Activated T-helper 1 cell treated with anti-CD3 and anti-CD28 coated beads, Interleukin-2, amount 50 U/mL, for 16 hours (primary cell): ENCODE data around the gene CYFIP1.

Source experiments
- DNase-seq, 2 donors: peaks; one replicate each; pipeline ENCODE4 v3.0.0-alpha.2; 2020; ENCODE audit warnings: low read depth in 1 of 2, low spot score in 1 of 2

Gene CYFIP1

GRCh38 chr15:22951031-22951380, 29.2 kb downstream of the CYFIP1 start:
- no peak for DNase-seq

GRCh38 chr15:22950256-22950990, 29.7 kb downstream of the CYFIP1 start:
- DNase-seq, result no peak

GRCh38 chr15:22949074-22949547, 31.1 kb downstream of the CYFIP1 start:
- DNase-seq, result no peak

- no peak for DNase-seq
Observed at GRCh38 chr15:22948056-22948455, 32.1 kb downstream of the CYFIP1 start.

DNA sequence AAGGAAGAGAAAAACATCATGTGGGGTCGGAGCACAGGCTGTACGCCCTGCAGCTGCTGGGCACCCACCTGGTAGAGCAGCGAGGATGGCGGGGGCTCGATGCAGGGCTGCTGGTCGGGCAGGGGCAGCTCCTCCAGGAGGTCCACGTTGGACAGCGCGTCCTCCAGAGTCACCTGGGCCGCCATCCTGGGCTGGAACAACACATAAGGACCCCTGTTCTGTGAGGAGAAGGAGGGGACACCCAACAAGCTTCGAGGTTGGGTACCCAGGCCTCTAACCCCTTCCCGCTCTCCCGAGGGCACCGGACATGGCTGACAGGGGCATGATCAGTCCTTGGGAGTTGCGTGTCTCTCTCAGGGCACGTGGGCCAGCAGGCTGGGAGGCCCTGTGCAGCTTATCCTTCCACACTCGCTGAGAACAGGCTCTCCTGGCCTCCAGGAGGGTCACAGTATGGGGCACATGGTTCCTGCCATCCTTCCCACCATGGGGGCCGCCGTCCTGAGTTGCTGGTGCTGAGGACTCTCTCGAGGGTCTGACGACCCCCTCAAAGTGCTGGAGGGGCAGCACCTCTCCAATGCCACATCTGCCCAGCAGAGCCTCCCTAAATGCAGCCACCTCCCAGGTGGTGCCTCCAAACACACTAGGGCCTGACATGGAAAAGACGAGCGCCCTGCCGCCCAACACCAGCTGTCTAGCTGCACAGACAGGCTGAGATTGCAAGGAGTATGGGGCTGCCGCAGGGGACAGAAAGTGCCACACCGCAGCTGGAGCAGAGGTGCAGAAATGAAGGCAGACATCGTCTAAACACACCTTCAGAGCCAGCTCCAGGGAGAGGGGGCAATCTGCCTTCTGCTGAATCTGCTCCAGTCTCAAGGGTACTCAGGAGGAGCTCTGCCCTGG, 32.8 kb downstream of the CYFIP1 start:
- no peak for DNase-seq

DNA sequence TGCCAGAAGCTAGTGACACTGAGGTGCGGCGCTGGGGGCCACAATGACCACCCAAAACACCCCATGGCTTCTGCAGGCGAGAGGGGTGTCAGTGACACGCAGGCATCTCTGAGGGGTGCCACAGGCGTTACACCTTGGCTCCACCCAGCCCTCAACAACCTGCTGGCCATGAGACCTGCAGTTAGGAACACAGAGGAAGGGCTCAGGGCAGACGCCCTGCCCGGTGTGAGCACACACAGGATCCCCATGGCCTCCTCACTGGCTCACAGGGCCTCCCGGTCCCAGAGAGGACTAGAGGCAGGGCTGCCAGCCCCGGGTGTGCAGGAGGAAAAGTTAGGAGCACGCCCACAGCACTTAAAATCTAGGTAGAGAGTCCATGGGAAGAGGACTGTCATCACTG, 35.1 kb downstream of the CYFIP1 start:
- DNase-seq, result no peak

DNA sequence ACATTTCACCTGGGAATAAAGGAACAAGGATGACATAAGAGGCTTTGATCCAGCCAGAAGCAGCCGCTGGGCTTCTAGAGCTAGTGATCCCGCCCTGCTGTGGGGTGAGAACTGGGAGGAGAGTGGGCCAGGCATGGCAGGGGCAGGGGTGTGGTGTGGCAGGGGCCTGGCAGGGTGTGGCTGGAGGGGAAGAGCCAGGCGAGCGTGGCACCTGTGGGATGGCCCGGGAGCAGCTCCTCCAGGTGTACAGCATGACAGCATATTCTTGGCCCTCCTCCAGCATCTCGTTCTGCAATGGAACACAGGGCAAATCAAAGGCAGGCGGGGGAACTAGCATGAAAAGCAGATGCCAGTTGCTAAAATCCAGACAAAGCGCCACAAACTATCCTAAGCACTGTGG, 35.5 kb downstream of the CYFIP1 start:
- no peak for DNase-seq

- no peak for DNase-seq
Observed at GRCh38 chr15:22942877-22943276, 37.3 kb downstream of the CYFIP1 start.

DNA sequence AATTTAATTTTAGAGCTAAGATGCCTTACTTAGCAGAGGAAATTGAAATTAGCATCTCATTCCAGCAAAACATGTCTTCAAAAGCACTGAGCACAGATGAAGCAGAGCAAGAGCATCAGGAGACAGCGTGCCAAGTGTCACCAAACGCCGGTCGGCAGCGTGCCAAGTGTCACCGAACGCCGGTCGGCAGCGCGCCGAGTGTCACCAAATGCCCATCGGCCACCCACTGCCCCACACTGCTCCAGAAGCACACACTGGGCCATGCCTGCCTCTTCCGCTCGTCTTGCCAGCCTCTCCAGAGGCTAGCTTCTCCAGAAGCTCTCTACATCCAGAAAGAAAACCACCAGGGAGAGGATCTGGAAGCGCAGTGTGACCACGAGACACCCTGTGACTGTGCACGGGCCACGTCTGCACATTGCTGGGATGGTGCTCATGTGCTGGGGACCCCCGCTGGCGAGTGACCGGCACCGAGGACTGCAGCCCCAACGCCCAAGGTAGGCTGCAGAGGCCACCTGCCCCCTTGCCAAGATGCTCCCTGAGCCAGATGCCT, 37.8 kb downstream of the CYFIP1 start:
- no peak for DNase-seq

GRCh38 chr15:22941179-22941578, 39.0 kb downstream of the CYFIP1 start:
- DNase-seq, result no peak

GRCh38 chr15:22939652-22940061, 40.5 kb downstream of the CYFIP1 start:
- DNase-seq, result no peak

- no peak for DNase-seq
Observed at GRCh38 chr15:22939051-22939450, 41.1 kb downstream of the CYFIP1 start.

DNA sequence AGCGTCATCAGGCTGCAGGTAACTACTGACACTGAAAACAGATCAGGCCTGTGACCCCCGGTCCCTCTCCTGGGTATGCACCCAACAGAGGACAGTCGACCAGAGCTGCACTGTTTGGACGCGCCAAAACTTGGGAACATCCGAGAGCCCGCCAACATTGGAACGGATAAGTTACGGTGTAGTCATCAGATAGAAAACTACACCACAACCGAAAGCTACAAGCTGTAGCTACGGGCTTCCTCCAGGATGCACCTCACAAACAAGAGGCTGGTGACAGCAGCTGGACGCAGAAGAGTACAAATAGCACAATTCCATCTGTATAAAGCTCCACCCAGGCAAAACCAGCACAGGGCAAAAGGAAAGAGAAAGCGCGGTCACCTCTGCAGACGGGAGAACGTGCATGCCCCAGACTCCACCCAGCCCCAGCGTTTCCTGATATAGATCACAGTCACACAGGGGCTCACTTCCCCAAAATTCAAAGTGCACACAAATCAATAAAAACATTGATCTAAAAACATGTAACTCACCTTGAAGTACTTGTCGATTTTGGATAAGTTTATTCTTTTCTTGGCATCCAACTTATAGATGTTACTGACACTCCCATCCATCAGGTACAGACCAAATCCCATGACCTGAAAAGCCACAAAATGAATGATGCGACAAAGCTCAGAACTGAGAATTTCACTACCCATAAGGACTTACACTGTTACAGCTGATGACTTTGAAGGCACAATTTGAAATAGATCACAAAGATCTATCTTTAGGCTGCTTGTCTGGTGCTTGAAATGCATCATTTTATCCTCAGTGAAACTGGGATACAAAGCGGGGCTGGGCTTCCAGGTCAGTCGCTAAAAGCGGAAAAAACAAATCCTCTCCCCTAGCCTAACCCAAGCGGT, 43.3 kb downstream of the CYFIP1 start:
- DNase-seq, result no peak

DNA sequence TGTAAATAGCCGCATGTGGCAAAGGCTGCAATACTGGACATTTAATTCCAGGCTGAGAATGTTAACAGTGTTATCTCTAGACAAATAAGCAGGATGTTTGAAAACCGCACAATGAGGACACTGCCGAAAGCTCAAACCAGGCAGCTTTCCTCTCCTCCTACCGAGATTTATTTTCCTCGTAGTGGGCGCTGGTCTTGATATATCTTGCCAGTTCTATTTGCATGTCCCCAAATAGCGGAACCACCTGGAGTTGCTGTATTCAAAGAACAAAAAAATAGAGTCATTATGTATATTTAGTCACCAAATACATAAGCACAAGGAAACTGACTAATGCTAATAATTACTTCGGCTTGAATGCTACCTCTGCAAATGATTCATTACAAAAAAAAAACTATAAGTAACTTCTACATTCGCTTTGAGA, 46.5 kb downstream of the CYFIP1 start:
- no peak for DNase-seq

DNA sequence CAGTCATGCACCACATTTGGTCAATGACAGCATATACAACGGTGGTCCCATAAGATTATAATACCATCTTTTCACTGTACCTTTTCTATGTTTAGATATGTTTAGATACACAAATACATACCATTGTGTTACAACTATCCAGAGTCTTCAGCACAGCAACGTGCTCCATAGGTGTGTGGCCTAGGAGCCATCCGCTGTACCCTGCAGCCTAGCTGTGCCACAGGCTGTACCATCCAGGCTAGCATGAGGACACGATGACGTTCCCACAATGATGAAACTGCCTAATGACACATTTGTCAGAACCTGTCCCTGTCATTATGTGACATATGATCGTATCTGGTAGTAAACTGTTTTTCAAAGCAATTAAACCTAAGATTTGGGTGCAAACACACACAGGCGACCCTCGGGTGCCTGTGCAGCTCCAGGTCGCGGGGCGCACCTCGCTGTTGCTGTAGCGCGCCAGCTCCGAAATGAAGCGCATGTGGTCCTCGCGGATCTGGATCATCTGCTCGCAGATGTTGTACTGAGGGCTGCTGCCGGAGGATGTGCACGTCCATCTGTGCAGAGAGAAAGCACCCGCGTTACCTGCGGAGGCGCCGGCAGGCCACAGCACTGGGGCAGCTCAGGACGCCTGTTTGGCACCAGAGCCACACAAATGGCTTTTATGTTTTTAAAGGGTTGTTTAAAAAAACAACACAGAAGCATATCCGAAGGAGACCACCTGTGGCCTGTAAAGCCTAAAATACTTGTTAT, 48.2 kb downstream of the CYFIP1 start:
- DNase-seq, result no peak

- DNase-seq, result no peak
Observed at GRCh38 chr15:22930782-22931484, 49.2 kb downstream of the CYFIP1 start.

DNA sequence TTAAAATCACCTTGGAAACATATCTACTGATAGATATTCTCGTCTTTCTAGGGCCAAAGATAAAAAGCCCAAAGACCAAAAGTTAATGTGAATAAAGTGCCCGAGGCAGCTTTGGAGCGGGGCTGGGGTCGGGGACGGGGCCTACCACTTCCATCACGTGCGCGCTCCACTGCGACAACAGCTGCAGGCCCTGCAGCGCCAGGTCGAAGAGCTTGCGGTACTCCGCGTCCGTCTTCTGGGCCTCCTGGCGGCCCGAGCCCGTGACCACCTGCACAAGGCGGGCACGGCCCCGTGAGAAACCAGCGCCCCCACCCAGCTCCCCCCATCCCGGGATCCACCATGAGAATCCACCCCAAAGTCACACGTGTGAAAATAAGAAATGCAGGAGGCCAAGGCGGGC, 52.4 kb downstream of the CYFIP1 start:
- no peak for DNase-seq

GRCh38 chr15:22925875-22926274, 54.3 kb downstream of the CYFIP1 start:
- no peak for DNase-seq

DNA sequence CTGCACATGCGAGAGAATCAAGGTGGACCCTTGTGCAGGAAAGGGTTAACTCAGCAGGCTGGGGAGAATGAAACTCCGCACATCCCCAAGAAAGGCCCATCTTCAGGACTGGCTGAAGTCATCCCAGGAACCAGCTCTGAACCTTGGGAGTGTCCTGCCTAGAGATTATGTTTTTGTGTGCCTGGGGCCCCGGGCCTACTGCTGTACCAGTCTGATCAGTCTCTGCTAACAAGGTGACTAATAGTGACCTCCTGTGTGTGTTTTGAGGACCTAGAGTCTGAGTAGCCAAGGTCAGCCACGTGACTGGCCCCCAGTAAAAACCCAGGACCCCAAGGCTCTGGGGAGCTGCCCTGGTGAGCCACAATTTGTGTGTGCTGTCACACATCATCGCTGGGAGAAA, 58.2 kb downstream of the CYFIP1 start:
- no peak for DNase-seq

GRCh38 chr15:22919171-22919570, 61.0 kb downstream of the CYFIP1 start:
- DNase-seq, result no peak
